ENCODE measurements around the gene DNM1L. TPM values are rescaled to one million over a fixed set of nuclear protein-coding genes. Genes with fewer than 3 reads are reported as not detected.

Gene DNM1L
- total RNA-seq, 6 donors from 2014 or later = 34.7 to 56.0 (median 46.7) TPM

DNA sequence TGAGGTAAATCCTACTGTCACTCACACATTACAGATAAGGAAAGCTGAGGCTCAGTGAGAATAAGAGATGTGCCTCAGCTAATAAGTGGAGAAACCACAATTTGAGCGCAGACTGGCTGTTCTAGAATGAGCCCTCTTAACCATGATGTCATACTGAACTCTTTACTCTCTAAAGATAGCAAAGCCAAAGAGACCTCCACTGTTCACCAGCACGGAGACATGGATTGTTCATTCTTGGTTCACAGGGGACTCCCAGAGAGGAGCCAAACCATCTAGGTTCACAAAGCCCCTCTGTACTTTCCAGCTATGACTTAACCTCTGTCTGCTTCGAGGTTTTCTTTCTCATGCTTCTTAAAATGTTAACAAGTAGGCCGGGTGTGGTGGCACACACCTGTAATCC is 109.3 kb downstream of the DNM1L start:
- no peak for DNase-seq
- WGBS, 2 donors = 79 to 85% methylated on average over 4 of the region's 4 CpGs
- Histone ChIP-seq H3K9me3 (no peaks in the 10 kb centered on the region), H3K27me3 (no peaks in the 10 kb centered on the region), H3K4me3 (no peak overlapping the region), H3K4me1 (no peaks in the 10 kb centered on the region), H3K27ac (no peak overlapping the region), H3K36me3 (no peaks in the 10 kb centered on the region)
- no peak for ATAC-seq (ENCODE audit: low FRiP score in 2 of 2)
- TF ChIP-seq EP300 (IDR thresholded peaks at IDR 0.05) (no peak), POLR2A (IDR thresholded peaks at IDR 0.05) (no peak), POLR2AphosphoS5 (IDR thresholded peaks at IDR 0.05) (no peak)
- TF ChIP-seq, protein P1, sequence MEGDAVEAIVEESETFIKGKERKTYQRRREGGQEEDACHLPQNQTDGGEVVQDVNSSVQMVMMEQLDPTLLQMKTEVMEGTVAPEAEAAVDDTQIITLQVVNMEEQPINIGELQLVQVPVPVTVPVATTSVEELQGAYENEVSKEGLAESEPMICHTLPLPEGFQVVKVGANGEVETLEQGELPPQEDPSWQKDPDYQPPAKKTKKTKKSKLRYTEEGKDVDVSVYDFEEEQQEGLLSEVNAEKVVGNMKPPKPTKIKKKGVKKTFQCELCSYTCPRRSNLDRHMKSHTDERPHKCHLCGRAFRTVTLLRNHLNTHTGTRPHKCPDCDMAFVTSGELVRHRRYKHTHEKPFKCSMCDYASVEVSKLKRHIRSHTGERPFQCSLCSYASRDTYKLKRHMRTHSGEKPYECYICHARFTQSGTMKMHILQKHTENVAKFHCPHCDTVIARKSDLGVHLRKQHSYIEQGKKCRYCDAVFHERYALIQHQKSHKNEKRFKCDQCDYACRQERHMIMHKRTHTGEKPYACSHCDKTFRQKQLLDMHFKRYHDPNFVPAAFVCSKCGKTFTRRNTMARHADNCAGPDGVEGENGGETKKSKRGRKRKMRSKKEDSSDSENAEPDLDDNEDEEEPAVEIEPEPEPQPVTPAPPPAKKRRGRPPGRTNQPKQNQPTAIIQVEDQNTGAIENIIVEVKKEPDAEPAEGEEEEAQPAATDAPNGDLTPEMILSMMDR (IDR thresholded peaks at IDR 0.05) = no peak

DNA sequence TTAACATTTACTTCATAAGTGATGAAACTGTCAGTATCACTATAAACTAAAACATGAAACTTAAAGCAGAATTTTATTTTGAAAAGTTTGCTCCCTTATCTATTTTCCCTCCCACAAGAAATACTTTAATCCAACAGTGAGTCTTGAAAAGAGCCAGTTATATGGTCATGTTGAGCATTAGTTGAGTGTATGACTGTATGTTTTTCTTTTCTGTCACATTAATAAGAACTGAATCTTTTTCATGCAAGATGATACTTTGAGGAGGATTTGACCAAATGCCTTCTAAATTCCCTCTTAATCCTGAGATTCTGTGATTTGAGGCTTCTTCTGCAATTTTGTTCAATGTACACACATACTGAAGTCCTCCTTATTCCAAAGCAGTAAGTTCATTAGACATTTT is 110.3 kb downstream of the DNM1L start:
- no peak overlapping the region for H3K27ac ChIP-seq
- H3K4me1 ChIP-seq = no peaks in the 10 kb centered on the region
- no peaks in the 10 kb centered on the region for H3K27me3 ChIP-seq
- H3K36me3 ChIP-seq = no peaks in the 10 kb centered on the region
- TF ChIP-seq EP300 (IDR thresholded peaks at IDR 0.05) = no peak
- TF ChIP-seq, protein P1 (IDR thresholded peaks at IDR 0.05) = no peak
- no peaks in the 10 kb centered on the region for H3K9me3 ChIP-seq
- H3K4me3 ChIP-seq = no peak overlapping the region
- ATAC-seq (ENCODE audit: low FRiP score in 2 of 2) (no peak), DNase-seq (no peak)

DNA sequence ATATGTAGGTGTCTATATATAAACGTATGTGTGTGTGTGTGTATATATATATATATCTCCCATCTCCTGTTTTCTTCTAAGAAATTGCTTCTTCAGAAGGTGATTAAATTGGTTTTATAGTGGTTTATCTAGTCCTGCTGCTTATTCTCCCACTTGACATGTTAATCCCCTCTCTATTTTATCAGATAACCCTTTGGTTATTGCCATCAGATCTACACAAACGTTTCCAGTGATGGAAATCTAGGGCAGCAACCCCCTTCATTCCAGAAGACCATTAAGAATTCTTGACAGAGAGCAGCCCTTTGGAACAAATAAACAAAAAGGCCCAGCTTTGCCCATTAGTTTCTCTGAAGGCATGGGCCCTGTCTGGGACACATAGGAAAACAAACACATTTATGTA is 110.8 kb downstream of the DNM1L start:
- Histone ChIP-seq H3K27ac (no peak overlapping the region), H3K4me1 (no peaks in the 10 kb centered on the region), H3K9me3 (no peaks in the 10 kb centered on the region), H3K27me3 (no peaks in the 10 kb centered on the region), H3K4me3 (no peak overlapping the region), H3K36me3 (no peaks in the 10 kb centered on the region)
- ATAC-seq (ENCODE audit: low FRiP score in 2 of 2) = no peak
- TF ChIP-seq POLR2AphosphoS5 (IDR thresholded peaks at IDR 0.05) = no peak
- no peak for TF ChIP-seq POLR2A (IDR thresholded peaks at IDR 0.05)
- TF ChIP-seq, protein P1 (IDR thresholded peaks at IDR 0.05) = no peak
- no peak for DNase-seq
- 41% methylated on average over 2 of the region's 2 CpGs for WGBS, 2 donors

DNA sequence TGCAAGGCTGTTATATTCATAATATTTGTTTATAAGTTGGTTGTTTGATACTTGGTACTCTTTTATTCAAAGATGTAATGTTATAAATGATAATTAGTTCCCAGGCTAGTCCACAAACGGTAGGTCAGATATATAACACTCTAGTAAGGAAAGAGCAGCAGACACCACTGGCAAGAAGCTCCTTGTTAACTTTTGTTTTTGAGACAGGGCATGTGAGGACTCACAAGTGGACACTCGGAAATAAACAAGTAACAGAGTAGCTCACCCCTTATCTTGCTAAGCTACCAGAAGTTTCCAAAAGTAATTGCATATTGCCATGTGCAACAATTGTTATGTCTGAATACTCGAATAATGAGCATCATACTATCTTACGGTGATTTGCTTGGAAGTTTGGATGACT is 115.2 kb downstream of the DNM1L start:
- ATAC-seq (ENCODE audit: low FRiP score in 2 of 2) (no peak), DNase-seq (no peak)
- WGBS, 2 donors = 64 to 79% methylated on average over 4 of the region's 4 CpGs

More for the DNA sequence above, 115.2 kb downstream of the DNM1L start:
- no peak for TF ChIP-seq EP300 (IDR thresholded peaks at IDR 0.05)
- Histone ChIP-seq H3K4me3 (no peak overlapping the region), H3K9me3 (no peaks in the 10 kb centered on the region), H3K27me3 (no peaks in the 10 kb centered on the region), H3K27ac (no peak overlapping the region), H3K36me3 (no peaks in the 10 kb centered on the region), H3K4me1 (no peaks in the 10 kb centered on the region)

Small RNA genes within 50 kb of the gene (small RNA-seq; reads per million reads assigned to genes)
- gene RF00019 = 0 reads per million in 4 donors

Other genes with a start within 250 kb of the DNM1L start
- 10 to 100 TPM; 11.4 to 19.5 (median 14.9) TPM for gene YARS2, start 76.6 kb downstream of the DNM1L start, total RNA-seq
- 10 to 100 TPM in 2 of 6 donors, 1 to 10 TPM in 4; 2.5 to 14.8 (median 5.5) TPM for gene PKP2, start 217.5 kb downstream of the DNM1L start, total RNA-seq

All from upper lobe of left lung (tissue), 6 donors.